Measurements from ENCODE around the gene ZYX. TPM values are rescaled to one million over a fixed set of nuclear protein-coding genes. Genes with fewer than 3 reads are reported as not detected.

The ZYX gene, protein sequence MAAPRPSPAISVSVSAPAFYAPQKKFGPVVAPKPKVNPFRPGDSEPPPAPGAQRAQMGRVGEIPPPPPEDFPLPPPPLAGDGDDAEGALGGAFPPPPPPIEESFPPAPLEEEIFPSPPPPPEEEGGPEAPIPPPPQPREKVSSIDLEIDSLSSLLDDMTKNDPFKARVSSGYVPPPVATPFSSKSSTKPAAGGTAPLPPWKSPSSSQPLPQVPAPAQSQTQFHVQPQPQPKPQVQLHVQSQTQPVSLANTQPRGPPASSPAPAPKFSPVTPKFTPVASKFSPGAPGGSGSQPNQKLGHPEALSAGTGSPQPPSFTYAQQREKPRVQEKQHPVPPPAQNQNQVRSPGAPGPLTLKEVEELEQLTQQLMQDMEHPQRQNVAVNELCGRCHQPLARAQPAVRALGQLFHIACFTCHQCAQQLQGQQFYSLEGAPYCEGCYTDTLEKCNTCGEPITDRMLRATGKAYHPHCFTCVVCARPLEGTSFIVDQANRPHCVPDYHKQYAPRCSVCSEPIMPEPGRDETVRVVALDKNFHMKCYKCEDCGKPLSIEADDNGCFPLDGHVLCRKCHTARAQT
- total RNA-seq (2016; rRNA removed; fragmentation: Illumina TruSeq; extraction: Trizol) (13.1 and 13.7 TPM in 2 replicates), polyA plus RNA-seq (2011; rRNA removed) (9.9 and 10.5 TPM in 2 replicates), polyA minus RNA-seq (2011; rRNA and poly(A)+ RNA removed; ENCODE audit: low replicate concordance) (21.6 and 35.6 TPM in 2 replicates), Bru-seq, nascent RNA (percentile 74 among the genes with signal in this experiment), BruChase-seq, experiment 1, labeled RNA remaining after a 6-hour chase (percentile 84 among the genes with signal in this experiment), BruChase-seq, experiment 2, labeled RNA remaining after a 2-hour chase (percentile 77 among the genes with signal in this experiment)
- 4.5 and 5.0 TPM in 2 replicates for total RNA-seq (2016; cell fraction: cytosol; rRNA removed; fragmentation: Illumina TruSeq; extraction: Trizol; ENCODE audit: low read depth)
- 13.1 and 14.8 TPM in 2 replicates for total RNA-seq (2016; cell fraction: insoluble cytoplasmic fraction; rRNA removed; fragmentation: Illumina TruSeq; extraction: Trizol)
- total RNA-seq (2016; cell fraction: membrane; rRNA removed; fragmentation: Illumina TruSeq; extraction: Trizol), result 14.4 and 16.8 TPM in 2 replicates
- total RNA-seq (2016; cell fraction: nucleus; rRNA removed; fragmentation: Illumina TruSeq; extraction: Trizol), result 17.7 and 17.8 TPM in 2 replicates
- polyA plus RNA-seq (2011; cell fraction: cytosol; rRNA removed), result 5.3 and 6.8 TPM in 2 replicates
- polyA plus RNA-seq (2011; cell fraction: nucleus; rRNA removed), result 39.4 and 48.1 TPM in 2 replicates
- 28.9 and 45.1 TPM in 2 replicates for polyA plus RNA-seq (2012)
- 21.1 and 21.6 TPM in 2 replicates for polyA plus RNA-seq (2016; cell fraction: cytosol; fragmentation: Illumina TruSeq; extraction: Trizol; ENCODE audit: low read depth)
- polyA plus RNA-seq (2016; cell fraction: insoluble cytoplasmic fraction; fragmentation: Illumina TruSeq; extraction: Trizol; ENCODE audit: low read depth), result 42.5 and 68.7 TPM in 2 replicates
- 38.4 and 41.1 TPM in 2 replicates for polyA plus RNA-seq (2016; cell fraction: membrane; fragmentation: Illumina TruSeq; extraction: Trizol; ENCODE audit: low read depth)
- 65.4 and 70.0 TPM in 2 replicates for polyA plus RNA-seq (2016; cell fraction: nucleus; fragmentation: Illumina TruSeq; extraction: Trizol; ENCODE audit: insufficient read depth, low read depth)
- 17.9 and 21.7 TPM in 2 replicates for polyA minus RNA-seq (2011; cell fraction: cytosol; rRNA and poly(A)+ RNA removed)
- polyA minus RNA-seq (2011; cell fraction: nucleus; rRNA and poly(A)+ RNA removed), result 22.5 and 32.2 TPM in 2 replicates
- long read RNA-seq, experiment 1, transcript ZYX-201 (10 exons, 2,493 nt), result major isoform, 18 of 62 reads
- long read RNA-seq, experiment 1, partial matches to known transcripts, result 25 of 62 reads
- long read RNA-seq, experiment 1, other reads (novel, unspliced or antisense), result 19 of 62 reads
- long read RNA-seq, experiment 2, transcript ZYX-201 (10 exons, 2,493 nt), result major isoform, 81 of 318 reads
- long read RNA-seq, experiment 2, partial matches to known transcripts, result 105 of 318 reads
- long read RNA-seq, experiment 2, other reads (novel, unspliced or antisense), result 132 of 318 reads

GRCh38 chr7:143380646-143381426 lies at the start of gene ZYX:
Gene ZYX, plus strand, starts transcription at chr7:143381345. Its CDS starts 227 bp downstream, at chr7:143381572.
- peaks cover 12% of the 10 kb centered on the region for H3K79me2 ChIP-seq (ENCODE audit: insufficient read depth, low read length)
- ATAC-seq, result peak; percentile 87
- CTCF ChIA-PET (ENCODE audit: low intra/inter-chr PET ratio, low total read pairs), result interaction anchor here (0.7 to 2.8 kb wide), 2 partner anchors 28 to 36 kb away, joined by 3 to 24 read pairs; no protein-coding TSS in a partner anchor
- peaks cover 5% of the 10 kb centered on the region; the same call in 1 of the 2 replicates for H4K20me1 ChIP-seq (ENCODE audit: insufficient read depth, low read length)
- DNase-seq (ENCODE audit: low spot score), result peak; percentile 84
- H3K27me3 ChIP-seq (ENCODE audit: control insufficient read depth in 1 of 2, insufficient read depth in 2 of 2, low read length in 2 of 2), result no peaks in the 10 kb centered on the region
- peaks cover 49% of the 10 kb centered on the region for H3K4me1 ChIP-seq (ENCODE audit: insufficient read depth, low read length)
- no TSS peak for BruUV-seq (replicated peaks)
- peak within 1 kb of the TSS; percentile 86 for H3K4me2 ChIP-seq (ENCODE audit: low read depth, low read length)
- peak within 1 kb of the TSS; percentile 89 for H3K27ac ChIP-seq (ENCODE audit: extremely low read length, insufficient read depth, low read length)
- in situ Hi-C loops (cut with HindIII; ENCODE audit: extremely low pct_ligation_motif_present, low pct_unique_long_range_greater_than_20kb), result loop anchor here (5.0 to 25.0 kb wide), 2 partner anchors 36 to 531 kb away; partner anchors contain the start of gene TCAF1
- H3K4me3 ChIP-seq (replicated peaks in 1 of 3; ENCODE audit: insufficient read depth in 1 of 3, low read depth in 2 of 3, low read length in 3 of 3), result peak within 1 kb of the TSS; percentile 94 to 98 (median 98)
- no peak for FAIRE-seq
- POLR2A ChIA-PET, result interaction anchor here (0.8 to 4.0 kb wide), 7 partner anchors 10 to 117 kb away, joined by 3 to 20 read pairs (median 10); partner anchors contain the start of genes CASP2, EPHA1 and GSTK1
- peak within 1 kb of the TSS; percentile 88 for H3K9ac ChIP-seq (ENCODE audit: insufficient read depth, low read depth, low read length)
- H2AFZ ChIP-seq (ENCODE audit: low read length), result peak within 1 kb of the TSS; percentile 54
- H3K36me3 ChIP-seq (replicated peaks in 1 of 2; ENCODE audit: control insufficient read depth in 1 of 2, insufficient read depth in 2 of 2, low read length in 2 of 2), result peaks cover 0 to 3% of the 10 kb centered on the region in 2 experiments; a peak in 1 of 5 replicates
- whole genome bisulfite sequencing (ENCODE audit: low lambda C conversion rate), result 0% methylated on average over 13 of the region's 72 CpGs
- H3K9me3 ChIP-seq (ENCODE audit: low read length), result no peaks in the 10 kb centered on the region
- intact Hi-C loops (cut with micrococcal nuclease; ENCODE audit: unreplicated experiment), result loop anchor here (1.0 to 2.0 kb wide), 4 partner anchors 14 to 96 kb away; partner anchors contain the start of genes EPHA1 and TMEM139
- TF ChIP-seq ZNF572 (CRISPR knock-in tag; IDR thresholded peaks at IDR 0.05), result peak; percentile 84; the same call in 1 of the 2 replicates
- no peak for TF ChIP-seq ZNF33A (CRISPR knock-in tag; IDR thresholded peaks at IDR 0.05; ENCODE audit: borderline replicate concordance)
- TF ChIP-seq, protein P1, sequence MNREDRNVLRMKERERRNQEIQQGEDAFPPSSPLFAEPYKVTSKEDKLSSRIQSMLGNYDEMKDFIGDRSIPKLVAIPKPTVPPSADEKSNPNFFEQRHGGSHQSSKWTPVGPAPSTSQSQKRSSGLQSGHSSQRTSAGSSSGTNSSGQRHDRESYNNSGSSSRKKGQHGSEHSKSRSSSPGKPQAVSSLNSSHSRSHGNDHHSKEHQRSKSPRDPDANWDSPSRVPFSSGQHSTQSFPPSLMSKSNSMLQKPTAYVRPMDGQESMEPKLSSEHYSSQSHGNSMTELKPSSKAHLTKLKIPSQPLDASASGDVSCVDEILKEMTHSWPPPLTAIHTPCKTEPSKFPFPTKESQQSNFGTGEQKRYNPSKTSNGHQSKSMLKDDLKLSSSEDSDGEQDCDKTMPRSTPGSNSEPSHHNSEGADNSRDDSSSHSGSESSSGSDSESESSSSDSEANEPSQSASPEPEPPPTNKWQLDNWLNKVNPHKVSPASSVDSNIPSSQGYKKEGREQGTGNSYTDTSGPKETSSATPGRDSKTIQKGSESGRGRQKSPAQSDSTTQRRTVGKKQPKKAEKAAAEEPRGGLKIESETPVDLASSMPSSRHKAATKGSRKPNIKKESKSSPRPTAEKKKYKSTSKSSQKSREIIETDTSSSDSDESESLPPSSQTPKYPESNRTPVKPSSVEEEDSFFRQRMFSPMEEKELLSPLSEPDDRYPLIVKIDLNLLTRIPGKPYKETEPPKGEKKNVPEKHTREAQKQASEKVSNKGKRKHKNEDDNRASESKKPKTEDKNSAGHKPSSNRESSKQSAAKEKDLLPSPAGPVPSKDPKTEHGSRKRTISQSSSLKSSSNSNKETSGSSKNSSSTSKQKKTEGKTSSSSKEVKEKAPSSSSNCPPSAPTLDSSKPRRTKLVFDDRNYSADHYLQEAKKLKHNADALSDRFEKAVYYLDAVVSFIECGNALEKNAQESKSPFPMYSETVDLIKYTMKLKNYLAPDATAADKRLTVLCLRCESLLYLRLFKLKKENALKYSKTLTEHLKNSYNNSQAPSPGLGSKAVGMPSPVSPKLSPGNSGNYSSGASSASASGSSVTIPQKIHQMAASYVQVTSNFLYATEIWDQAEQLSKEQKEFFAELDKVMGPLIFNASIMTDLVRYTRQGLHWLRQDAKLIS (CRISPR knock-in tag; IDR thresholded peaks at IDR 0.05), result no peak
- TF ChIP-seq, protein P2, sequence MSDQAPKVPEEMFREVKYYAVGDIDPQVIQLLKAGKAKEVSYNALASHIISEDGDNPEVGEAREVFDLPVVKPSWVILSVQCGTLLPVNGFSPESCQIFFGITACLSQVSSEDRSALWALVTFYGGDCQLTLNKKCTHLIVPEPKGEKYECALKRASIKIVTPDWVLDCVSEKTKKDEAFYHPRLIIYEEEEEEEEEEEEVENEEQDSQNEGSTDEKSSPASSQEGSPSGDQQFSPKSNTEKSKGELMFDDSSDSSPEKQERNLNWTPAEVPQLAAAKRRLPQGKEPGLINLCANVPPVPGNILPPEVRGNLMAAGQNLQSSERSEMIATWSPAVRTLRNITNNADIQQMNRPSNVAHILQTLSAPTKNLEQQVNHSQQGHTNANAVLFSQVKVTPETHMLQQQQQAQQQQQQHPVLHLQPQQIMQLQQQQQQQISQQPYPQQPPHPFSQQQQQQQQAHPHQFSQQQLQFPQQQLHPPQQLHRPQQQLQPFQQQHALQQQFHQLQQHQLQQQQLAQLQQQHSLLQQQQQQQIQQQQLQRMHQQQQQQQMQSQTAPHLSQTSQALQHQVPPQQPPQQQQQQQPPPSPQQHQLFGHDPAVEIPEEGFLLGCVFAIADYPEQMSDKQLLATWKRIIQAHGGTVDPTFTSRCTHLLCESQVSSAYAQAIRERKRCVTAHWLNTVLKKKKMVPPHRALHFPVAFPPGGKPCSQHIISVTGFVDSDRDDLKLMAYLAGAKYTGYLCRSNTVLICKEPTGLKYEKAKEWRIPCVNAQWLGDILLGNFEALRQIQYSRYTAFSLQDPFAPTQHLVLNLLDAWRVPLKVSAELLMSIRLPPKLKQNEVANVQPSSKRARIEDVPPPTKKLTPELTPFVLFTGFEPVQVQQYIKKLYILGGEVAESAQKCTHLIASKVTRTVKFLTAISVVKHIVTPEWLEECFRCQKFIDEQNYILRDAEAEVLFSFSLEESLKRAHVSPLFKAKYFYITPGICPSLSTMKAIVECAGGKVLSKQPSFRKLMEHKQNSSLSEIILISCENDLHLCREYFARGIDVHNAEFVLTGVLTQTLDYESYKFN (CRISPR knock-in tag; conservative IDR thresholded peaks at IDR 0.05), result peak; percentile 33
- TF ChIP-seq SRSF1 (optimal IDR thresholded peaks at IDR 0.05; ENCODE audit: low read depth, low read length), result peak; percentile 85

Measured in HepG2 (cell line).